K562 (cell line): ENCODE measurements around the gene NYAP1. TPM values are rescaled to one million over a fixed set of nuclear protein-coding genes. Genes with fewer than 3 reads are reported as not detected.

Experiments used
- ADNP ChIP-seq: fragments of 200-800 bp; sonication (Bioruptor generic); IDR thresholded peaks from 2 replicates; pipeline ENCODE4 v1.6.1; 2016; ENCODE audit warnings: missing genetic modification characterization, missing compliant biosample characterization
- CBX5 ChIP-seq: IDR thresholded peaks from 2 replicates; pipeline ENCODE4 v1.6.1; 2014; ENCODE audit warnings: low read depth, borderline replicate concordance
- CHD4 ChIP-seq: fragments of 200-600 bp; sonication (generic); IDR thresholded peaks from 3 replicates; pipeline ENCODE4 v1.6.1; 2012; ENCODE audit warnings: low read depth, mild to moderate bottlenecking, mixed read lengths, low read length, inconsistent platforms; ENCODE audit not compliant: insufficient read depth, insufficient replicate concordance, poor library complexity, severe bottlenecking
- COPS2 ChIP-seq: fragments of 450-650 bp; conservative IDR thresholded peaks from 2 replicates; pipeline ENCODE4 v1.6.1; 2016; ENCODE audit warnings: mild to moderate bottlenecking, moderate library complexity
- FOXK1 ChIP-seq: sonication (generic); formaldehyde crosslinking; IDR thresholded peaks from 2 replicates; pipeline ENCODE4 v1.8.0; 2022; ENCODE audit warnings: missing genetic modification reagents, mild to moderate bottlenecking, borderline replicate concordance
- HNRNPLL ChIP-seq: fragments of 200-400 bp; formaldehyde crosslinking; IDR thresholded peaks from 2 replicates; pipeline ENCODE4 v1.6.1; 2017; ENCODE audit warnings: low read length, low read depth, mild to moderate bottlenecking; ENCODE audit not compliant: poor library complexity, severe bottlenecking
- KHSRP ChIP-seq: fragments of 450-650 bp; IDR thresholded peaks from 2 replicates; pipeline ENCODE4 v1.6.1; 2017
- MIER1 ChIP-seq: fragments of 450-650 bp; IDR thresholded peaks from 2 replicates; pipeline ENCODE4 v1.6.1; 2016; ENCODE audit warnings: antibody characterized with exemption, mild to moderate bottlenecking, low read depth
- MXI1 ChIP-seq: IDR thresholded peaks from 2 replicates; pipeline ENCODE4 v1.6.1; 2011; ENCODE audit warnings: low read depth, mild to moderate bottlenecking, improper control_type of control experiment, low read length
- NFE2 ChIP-seq: IDR thresholded peaks from 2 replicates; pipeline ENCODE4 v1.6.1; 2014; ENCODE audit warnings: antibody characterized with exemption, low read depth
- POLR3G ChIP-seq: IDR thresholded peaks from 2 replicates; pipeline ENCODE4 v1.6.1; 2011; ENCODE audit not compliant: insufficient read length, insufficient replicate concordance; ENCODE audit errors: extremely low read depth
- PTBP1 ChIP-seq: fragments of 200-400 bp; formaldehyde crosslinking; IDR thresholded peaks from 2 replicates; pipeline ENCODE4 v1.6.1; 2017; ENCODE audit warnings: low read depth, low read length
- RB1 ChIP-seq: fragments of 450-650 bp; IDR thresholded peaks from 2 replicates; pipeline ENCODE4 v1.6.1; 2017; ENCODE audit warnings: low read depth, mild to moderate bottlenecking
- RUNX1 ChIP-seq: sonication (generic); IDR thresholded peaks from 2 replicates; pipeline ENCODE4 v1.6.1; 2016; ENCODE audit warnings: antibody characterized with exemption, low read depth
- SMAD1 ChIP-seq: fragments of 150-350 bp; IDR thresholded peaks from 2 replicates; pipeline ENCODE4 v1.6.1; 2014; ENCODE audit warnings: low read length, low read depth; ENCODE audit not compliant: partially characterized antibody
- SNRNP70 ChIP-seq: fragments of 200-400 bp; formaldehyde crosslinking; optimal IDR thresholded peaks from 2 replicates; pipeline ENCODE3; 2017; ENCODE audit warnings: low read depth, low read length
- XRCC4 ChIP-seq: IDR thresholded peaks from one replicate; pipeline ENCODE4 v1.6.1; 2011; ENCODE audit not compliant: insufficient read depth, insufficient read length; ENCODE audit errors: extremely low read depth
- ZFP1 ChIP-seq: fragments of 450-650 bp; formaldehyde crosslinking; IDR thresholded peaks from 2 replicates; pipeline ENCODE4 v1.4.0; 2020; ENCODE audit warnings: mild to moderate bottlenecking, mixed read lengths
- ZNF232 ChIP-seq: sonication (generic); formaldehyde crosslinking; IDR thresholded peaks from 2 replicates; pipeline ENCODE4 v1.8.0; 2022; ENCODE audit warnings: mild to moderate bottlenecking, missing genetic modification reagents
- polyA plus RNA-seq, 8 experiments: library from polyadenylated mRNA; depleted of rRNA in 4 of 8; stranded (reverse) in 5 of 8; unstranded in 3 of 8; fragments of >200 nt; fragmentation: Nextera tagmentation in 2 of 8; fragmentation: Illumina TruSeq in 1 of 8; extraction: Ambion mirVana in 2 of 8; extraction: Trizol in 1 of 8; gene quantifications; 2 replicates each; pipeline versions ENCODE4 v1.2.1 to v1.2.3, GENCODE V29; 2011 to 2014; ENCODE audit warnings: inconsistent platforms in 1 of 8, missing spikeins in 1 of 8
- total RNA-seq, 7 experiments: library from RNA; depleted of rRNA in 6 of 7; stranded (reverse); fragments of >200 nt in 6 of 7; fragmentation: Illumina TruSeq in 2 of 7; extraction: Trizol in 2 of 7; gene quantifications; 2 replicates each; pipeline versions ENCODE4 v1.2.1 to v1.2.3, GENCODE V29; 2011 to 2021; ENCODE audit warnings: low replicate concordance in 1 of 7
- TF ChIP-seq, protein P1 (sequence below), 2 experiments: fragments of 450-650 bp; IDR thresholded peaks; 2 replicates each; pipeline ENCODE4 v1.6.1; 2018; ENCODE audit warnings: mild to moderate bottlenecking in 2 of 2, low read depth in 1 of 2; ENCODE audit not compliant: partially characterized antibody in 2 of 2
- TF ChIP-seq, protein P2 (sequence below): fragments of 450-650 bp; IDR thresholded peaks from 2 replicates; pipeline ENCODE4 v1.6.1; 2016; ENCODE audit warnings: antibody characterized with exemption
- TF ChIP-seq, protein P3 (sequence below): sonication (generic); formaldehyde crosslinking; IDR thresholded peaks from 2 replicates; pipeline ENCODE4 v1.8.1; 2023; ENCODE audit warnings: mild to moderate bottlenecking, missing genetic modification reagents, moderate library complexity

Gene NYAP1
- total and polyA plus RNA-seq, 9 of the 15 experiments (the other 6 are each of a cell fraction or from before 2014, with no cell fraction given), result 0.11 to 0.88 (median 0.22) TPM; not detected in 2

DNA sequence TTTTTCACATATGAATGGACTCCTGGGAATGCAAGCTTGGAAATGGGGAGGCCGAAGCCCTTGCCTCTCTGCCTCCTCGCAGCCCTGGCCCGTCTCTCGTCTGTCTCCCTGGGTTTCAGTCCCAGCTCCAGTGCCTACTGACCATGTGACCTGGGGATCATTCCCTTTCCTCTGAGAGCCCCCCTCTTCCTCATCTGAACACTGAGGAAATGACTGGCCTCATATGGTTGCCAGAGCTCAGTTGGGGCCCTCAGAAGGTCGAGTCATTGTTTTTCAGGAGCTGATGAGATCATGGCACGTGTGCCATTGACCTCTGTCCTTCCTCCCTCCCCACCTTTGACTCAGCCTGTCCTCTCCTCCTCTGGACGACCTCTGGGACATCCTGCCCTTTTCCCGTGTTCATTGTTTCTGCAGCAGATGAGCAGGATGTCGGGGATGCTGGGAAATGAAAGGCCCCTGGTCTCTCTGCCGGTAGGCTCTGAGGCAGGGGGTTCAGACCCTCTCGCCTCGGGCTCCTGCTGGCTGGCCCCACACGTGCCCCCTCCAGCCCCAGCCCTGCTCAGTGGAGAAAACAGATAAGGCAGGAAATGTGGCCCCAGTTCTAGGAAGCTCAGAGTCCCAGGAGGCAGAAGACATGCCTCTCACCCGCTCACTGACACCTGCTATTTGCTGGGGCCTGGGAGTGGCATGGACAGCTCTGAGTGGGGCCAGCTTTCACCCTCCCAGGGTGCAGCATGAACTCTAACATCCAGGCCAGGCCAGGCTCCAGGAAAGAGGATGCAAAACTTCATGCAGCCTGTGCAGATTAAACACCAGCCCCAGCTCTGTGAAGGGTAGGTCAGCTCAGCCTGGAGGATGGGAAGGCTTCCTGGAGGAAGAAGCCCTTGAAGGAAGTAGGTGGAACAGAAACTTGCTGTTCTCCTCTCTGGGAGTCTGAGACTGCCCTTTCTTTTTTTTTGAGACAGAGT is 39.1 kb upstream of the NYAP1 start (continued):
- TF ChIP-seq, protein P1, sequence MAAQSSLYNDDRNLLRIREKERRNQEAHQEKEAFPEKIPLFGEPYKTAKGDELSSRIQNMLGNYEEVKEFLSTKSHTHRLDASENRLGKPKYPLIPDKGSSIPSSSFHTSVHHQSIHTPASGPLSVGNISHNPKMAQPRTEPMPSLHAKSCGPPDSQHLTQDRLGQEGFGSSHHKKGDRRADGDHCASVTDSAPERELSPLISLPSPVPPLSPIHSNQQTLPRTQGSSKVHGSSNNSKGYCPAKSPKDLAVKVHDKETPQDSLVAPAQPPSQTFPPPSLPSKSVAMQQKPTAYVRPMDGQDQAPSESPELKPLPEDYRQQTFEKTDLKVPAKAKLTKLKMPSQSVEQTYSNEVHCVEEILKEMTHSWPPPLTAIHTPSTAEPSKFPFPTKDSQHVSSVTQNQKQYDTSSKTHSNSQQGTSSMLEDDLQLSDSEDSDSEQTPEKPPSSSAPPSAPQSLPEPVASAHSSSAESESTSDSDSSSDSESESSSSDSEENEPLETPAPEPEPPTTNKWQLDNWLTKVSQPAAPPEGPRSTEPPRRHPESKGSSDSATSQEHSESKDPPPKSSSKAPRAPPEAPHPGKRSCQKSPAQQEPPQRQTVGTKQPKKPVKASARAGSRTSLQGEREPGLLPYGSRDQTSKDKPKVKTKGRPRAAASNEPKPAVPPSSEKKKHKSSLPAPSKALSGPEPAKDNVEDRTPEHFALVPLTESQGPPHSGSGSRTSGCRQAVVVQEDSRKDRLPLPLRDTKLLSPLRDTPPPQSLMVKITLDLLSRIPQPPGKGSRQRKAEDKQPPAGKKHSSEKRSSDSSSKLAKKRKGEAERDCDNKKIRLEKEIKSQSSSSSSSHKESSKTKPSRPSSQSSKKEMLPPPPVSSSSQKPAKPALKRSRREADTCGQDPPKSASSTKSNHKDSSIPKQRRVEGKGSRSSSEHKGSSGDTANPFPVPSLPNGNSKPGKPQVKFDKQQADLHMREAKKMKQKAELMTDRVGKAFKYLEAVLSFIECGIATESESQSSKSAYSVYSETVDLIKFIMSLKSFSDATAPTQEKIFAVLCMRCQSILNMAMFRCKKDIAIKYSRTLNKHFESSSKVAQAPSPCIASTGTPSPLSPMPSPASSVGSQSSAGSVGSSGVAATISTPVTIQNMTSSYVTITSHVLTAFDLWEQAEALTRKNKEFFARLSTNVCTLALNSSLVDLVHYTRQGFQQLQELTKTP (IDR thresholded peaks at IDR 0.05; ENCODE audit: low read depth in 1 of 2, partially characterized antibody in 2 of 2), result peak; percentile 54 to 84
- TF ChIP-seq, protein P2, sequence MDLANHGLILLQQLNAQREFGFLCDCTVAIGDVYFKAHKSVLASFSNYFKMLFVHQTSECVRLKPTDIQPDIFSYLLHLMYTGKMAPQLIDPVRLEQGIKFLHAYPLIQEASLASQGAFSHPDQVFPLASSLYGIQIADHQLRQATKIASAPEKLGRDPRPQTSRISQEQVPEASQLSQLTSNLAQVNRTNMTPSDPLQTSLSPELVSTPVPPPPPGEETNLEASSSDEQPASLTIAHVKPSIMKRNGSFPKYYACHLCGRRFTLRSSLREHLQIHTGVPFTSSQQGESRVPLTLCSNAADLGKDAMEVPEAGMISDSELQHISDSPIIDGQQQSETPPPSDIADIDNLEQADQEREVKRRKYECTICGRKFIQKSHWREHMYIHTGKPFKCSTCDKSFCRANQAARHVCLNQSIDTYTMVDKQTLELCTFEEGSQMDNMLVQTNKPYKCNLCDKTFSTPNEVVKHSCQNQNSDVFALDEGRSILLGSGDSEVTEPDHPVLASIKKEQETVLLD, result peak; percentile 82
- TF ChIP-seq MIER1 (no peak), CBX5 (no peak), KHSRP (no peak), PTBP1 (no peak), RUNX1 (peak; percentile 74; the same call in 1 of the 2 replicates), ZNF232 (CRISPR knock-in tag) (0 out of 2 replicates have a peak, but pooled peaks have one; percentile 84), SMAD1 (no peak), COPS2 (no peak), NFE2 (peak; percentile 83), CHD4 (peak; percentile 55), ZFP1 (CRISPR knock-in tag) (no peak), ADNP (tag) (no peak), POLR3G (no peak), MXI1 (peak; percentile 53; the same call in 1 of the 2 replicates), HNRNPLL (no peak), XRCC4 (no peak), RB1 (no peak), FOXK1 (CRISPR knock-in tag) (no peak), SNRNP70 (no peak)
- TF ChIP-seq, protein P3, sequence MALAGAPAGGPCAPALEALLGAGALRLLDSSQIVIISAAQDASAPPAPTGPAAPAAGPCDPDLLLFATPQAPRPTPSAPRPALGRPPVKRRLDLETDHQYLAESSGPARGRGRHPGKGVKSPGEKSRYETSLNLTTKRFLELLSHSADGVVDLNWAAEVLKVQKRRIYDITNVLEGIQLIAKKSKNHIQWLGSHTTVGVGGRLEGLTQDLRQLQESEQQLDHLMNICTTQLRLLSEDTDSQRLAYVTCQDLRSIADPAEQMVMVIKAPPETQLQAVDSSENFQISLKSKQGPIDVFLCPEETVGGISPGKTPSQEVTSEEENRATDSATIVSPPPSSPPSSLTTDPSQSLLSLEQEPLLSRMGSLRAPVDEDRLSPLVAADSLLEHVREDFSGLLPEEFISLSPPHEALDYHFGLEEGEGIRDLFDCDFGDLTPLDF (CRISPR knock-in tag), result peak; percentile 80
